ENCODE measurements around the gene FBXW4. TPM values are rescaled to one million over a fixed set of nuclear protein-coding genes. Genes with fewer than 3 reads are reported as not detected.

The FBXW4 gene
- total RNA-seq, 6 experiments from 2014 or later: 15.1 to 29.5 (median 25.6) TPM

DNA sequence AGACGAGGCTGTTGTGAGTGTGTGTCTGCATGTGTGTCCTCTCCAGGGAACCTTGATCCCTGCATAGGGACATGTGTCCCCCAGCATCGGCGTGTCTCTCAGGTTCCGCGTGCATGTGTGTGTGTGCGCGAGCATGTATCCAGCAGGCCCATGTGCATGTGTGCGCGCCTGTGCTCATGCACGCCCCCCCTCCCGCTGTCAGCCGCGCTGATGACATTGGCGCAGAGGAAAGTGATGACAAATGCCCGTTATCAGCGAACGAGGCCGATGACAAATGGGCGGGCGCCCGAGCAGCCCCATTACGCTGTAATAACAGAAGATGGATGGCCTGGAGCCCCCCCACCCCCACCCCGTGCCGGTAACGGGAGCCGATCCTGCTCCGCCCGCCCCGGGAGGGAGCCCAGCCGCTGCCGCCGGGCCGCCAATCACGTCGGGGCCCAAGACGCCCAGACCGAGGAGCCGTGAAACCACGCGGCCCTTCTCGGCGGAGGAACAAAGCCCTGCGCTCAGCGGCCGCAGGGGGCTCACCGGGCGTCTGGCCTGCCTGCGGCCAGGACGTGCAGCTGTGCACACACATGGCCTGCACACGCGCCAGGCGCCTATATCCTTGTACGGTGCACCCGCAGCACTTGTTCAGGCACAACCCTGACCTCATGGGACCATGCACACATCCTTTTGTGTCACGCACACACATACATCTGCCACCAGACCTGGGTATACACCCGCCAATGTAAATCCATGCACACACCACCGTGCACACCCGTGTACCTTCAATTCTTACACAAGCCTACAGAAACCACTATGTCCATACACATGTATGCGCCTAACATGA is 128.4 kb downstream of the FBXW4 start:
- H3K27me3 ChIP-seq: peaks cover 0 to 13% of the 10 kb centered on the region in 2 donors
- no peak for TF ChIP-seq POLR2A (IDR thresholded peaks at IDR 0.05)
- TF ChIP-seq, protein P1, sequence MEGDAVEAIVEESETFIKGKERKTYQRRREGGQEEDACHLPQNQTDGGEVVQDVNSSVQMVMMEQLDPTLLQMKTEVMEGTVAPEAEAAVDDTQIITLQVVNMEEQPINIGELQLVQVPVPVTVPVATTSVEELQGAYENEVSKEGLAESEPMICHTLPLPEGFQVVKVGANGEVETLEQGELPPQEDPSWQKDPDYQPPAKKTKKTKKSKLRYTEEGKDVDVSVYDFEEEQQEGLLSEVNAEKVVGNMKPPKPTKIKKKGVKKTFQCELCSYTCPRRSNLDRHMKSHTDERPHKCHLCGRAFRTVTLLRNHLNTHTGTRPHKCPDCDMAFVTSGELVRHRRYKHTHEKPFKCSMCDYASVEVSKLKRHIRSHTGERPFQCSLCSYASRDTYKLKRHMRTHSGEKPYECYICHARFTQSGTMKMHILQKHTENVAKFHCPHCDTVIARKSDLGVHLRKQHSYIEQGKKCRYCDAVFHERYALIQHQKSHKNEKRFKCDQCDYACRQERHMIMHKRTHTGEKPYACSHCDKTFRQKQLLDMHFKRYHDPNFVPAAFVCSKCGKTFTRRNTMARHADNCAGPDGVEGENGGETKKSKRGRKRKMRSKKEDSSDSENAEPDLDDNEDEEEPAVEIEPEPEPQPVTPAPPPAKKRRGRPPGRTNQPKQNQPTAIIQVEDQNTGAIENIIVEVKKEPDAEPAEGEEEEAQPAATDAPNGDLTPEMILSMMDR (IDR thresholded peaks at IDR 0.05): no peak
- no peaks in the 10 kb centered on the region for H3K36me3 ChIP-seq
- H3K4me3 ChIP-seq: no peak overlapping the region
- H3K9me3 ChIP-seq: no peaks in the 10 kb centered on the region
- H3K4me1 ChIP-seq: peaks cover 0 to 12% (median 3%) of the 10 kb centered on the region in 4 donors
- no peak overlapping the region for H3K27ac ChIP-seq
- 25% methylated on average over 10 of the region's 59 CpGs for WGBS (ENCODE audit: insufficient coverage, low coverage, low lambda C conversion rate, missing lambda C conversion rate)
- DNase-seq (peak in 1 of 3 donors; percentile 46), ATAC-seq (no peak)
- intact Hi-C loops (cut with DNase I): loop anchor here (5.0 to 10.0 kb wide), 2 partner anchors 272 to 354 kb away; no protein-coding TSS in a partner anchor

DNA sequence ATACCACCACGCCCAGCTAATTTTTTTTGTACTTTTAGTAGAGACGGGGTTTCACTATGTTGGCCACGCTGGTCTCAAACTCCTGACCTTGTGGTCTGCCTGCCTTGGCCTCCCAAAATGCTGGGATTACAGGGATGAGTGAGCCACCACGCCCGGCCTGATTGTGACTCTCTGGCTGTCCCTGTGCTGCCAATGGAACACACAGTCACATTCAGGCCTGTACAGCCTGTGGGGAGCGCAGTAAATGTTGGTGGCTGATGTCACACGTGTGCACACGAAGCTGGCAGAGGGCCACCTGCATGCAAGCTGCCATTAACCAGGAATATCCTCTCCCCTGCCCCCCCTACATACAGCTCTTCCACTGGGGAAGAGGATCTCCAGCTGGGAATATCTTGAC is 129.0 kb downstream of the FBXW4 start:
- Histone ChIP-seq H3K36me3 (no peaks in the 10 kb centered on the region), H3K27me3 (peaks cover 0 to 13% of the 10 kb centered on the region in 2 donors), H3K4me3 (no peak overlapping the region), H3K4me1 (peaks cover 0 to 12% (median 3%) of the 10 kb centered on the region in 4 donors), H3K9me3 (no peaks in the 10 kb centered on the region), H3K27ac (no peak overlapping the region)
- ATAC-seq (no peak), DNase-seq (peak in 1 of 3 donors; percentile 22)
- intact Hi-C loops (cut with DNase I): loop anchor here (5.0 to 10.0 kb wide), 2 partner anchors 271 to 354 kb away; no protein-coding TSS in a partner anchor
- WGBS (ENCODE audit: insufficient coverage, low coverage, low lambda C conversion rate, missing lambda C conversion rate): 65% methylated on average over 5 of the region's 8 CpGs
- no peak for TF ChIP-seq POLR2A (IDR thresholded peaks at IDR 0.05)
- TF ChIP-seq, protein P1 (IDR thresholded peaks at IDR 0.05): no peak

DNA sequence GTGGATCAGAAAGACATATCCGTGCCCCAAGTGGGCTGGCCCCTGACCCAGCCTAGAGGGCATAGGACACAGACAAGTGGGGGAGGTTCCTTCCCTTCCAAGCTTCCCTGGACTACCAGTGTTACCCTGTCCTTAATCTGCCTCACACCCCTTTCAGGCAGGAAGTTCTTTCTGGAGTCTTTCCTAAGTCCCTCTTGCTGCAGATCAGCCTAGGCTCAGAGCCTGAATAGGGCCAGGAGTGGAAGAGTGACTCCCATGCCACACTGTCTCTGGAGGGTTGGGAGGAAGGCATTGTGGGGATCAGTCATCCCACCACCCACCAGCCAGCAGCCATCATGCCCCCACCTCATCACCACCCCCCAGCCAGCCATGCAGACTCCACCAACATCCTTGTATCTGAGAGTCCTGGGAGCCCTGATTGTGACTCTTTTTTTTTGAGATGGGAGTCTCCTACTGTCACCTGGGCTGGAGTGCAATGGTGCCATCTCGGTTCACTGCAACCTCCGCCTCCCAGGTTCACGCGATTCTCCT is 129.5 kb downstream of the FBXW4 start:
- no peak for ATAC-seq

DNA sequence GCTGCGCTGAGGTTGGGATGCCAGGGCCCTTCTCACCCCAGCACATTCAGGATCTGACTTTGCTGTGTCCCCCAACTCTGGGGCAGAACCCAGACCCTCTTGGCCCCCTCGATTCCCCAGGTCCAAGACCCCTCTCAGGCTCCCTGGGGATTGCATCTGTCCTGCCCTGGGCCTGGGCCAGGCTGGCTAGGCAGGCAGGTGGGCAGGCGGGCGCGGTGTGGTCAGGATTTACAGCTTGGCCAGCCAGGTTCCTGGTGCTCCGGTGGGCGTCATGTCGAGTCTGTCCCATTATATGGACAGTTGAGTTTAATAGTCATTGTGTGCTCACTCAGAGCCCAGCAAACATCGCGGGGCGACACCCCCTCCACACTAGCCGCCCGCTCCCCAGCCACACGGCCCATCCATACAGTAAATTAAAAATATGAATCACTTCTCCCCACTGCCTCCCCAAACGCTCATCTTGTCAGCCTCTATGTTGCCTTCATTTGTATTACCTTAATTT is 130.4 kb downstream of the FBXW4 start:
- no peak overlapping the region for H3K4me3 ChIP-seq
- no peak overlapping the region for H3K27ac ChIP-seq
- WGBS (ENCODE audit: insufficient coverage, low coverage, low lambda C conversion rate, missing lambda C conversion rate): 70% methylated on average over 8 of the region's 15 CpGs
- H3K27me3 ChIP-seq: peaks cover 0 to 8% of the 10 kb centered on the region in 2 donors
- no peaks in the 10 kb centered on the region for H3K9me3 ChIP-seq
- intact Hi-C loops (cut with DNase I): loop anchor here (10.0 kb wide), 1 partner anchor 270 kb away; no protein-coding TSS in a partner anchor
- H3K36me3 ChIP-seq: no peaks in the 10 kb centered on the region
- DNase-seq (no peak), ATAC-seq (no peak)
- H3K4me1 ChIP-seq: peaks cover 0 to under 1% (median 0%) of the 10 kb centered on the region in 4 donors
- TF ChIP-seq, protein P1 (IDR thresholded peaks at IDR 0.05): no peak
- no peak for TF ChIP-seq POLR2A (IDR thresholded peaks at IDR 0.05)

More for the DNA sequence above, 129.5 kb downstream of the FBXW4 start:
- DNase-seq: no peak
- H3K27ac ChIP-seq: no peak overlapping the region
- H3K36me3 ChIP-seq: no peaks in the 10 kb centered on the region
- no peak for TF ChIP-seq POLR2A (IDR thresholded peaks at IDR 0.05)
- TF ChIP-seq, protein P1 (IDR thresholded peaks at IDR 0.05): no peak
- intact Hi-C loops (cut with DNase I): loop anchor here (5.0 to 10.0 kb wide), 2 partner anchors 271 to 353 kb away; no protein-coding TSS in a partner anchor
- peaks cover 0 to 13% of the 10 kb centered on the region in 2 donors for H3K27me3 ChIP-seq
- peaks cover 0 to 8% (median 3%) of the 10 kb centered on the region in 4 donors for H3K4me1 ChIP-seq
- no peak overlapping the region for H3K4me3 ChIP-seq
- WGBS (ENCODE audit: insufficient coverage, low coverage, low lambda C conversion rate, missing lambda C conversion rate): 86% methylated on average over 4 of the region's 5 CpGs
- H3K9me3 ChIP-seq: no peaks in the 10 kb centered on the region

Data from right lobe of liver (tissue), 6 donors.